Subcutaneous abdominal adipose tissue (tissue), 5 donors: ENCODE measurements around the gene TBX1.
"Not testable (repeated sequence)": the region's sequence is repeated elsewhere in the genome, so short reads cannot be mapped to it uniquely, and the experiment has no call there.

Experiments
- H3K27ac ChIP-seq: one replicate; pipeline ENCODE4 v1.7.0; 2013; ENCODE audit warnings: low read depth, mild to moderate bottlenecking, inconsistent platforms, low read length, moderate library complexity
- H3K27me3 ChIP-seq, 5 donors: one replicate each; pipeline ENCODE4 v1.7.0; 2013; ENCODE audit warnings: low read length in 5 of 5, inconsistent platforms in 1 of 5; ENCODE audit not compliant: control insufficient read depth in 5 of 5, insufficient read depth in 4 of 5
- H3K36me3 ChIP-seq, 5 donors: one replicate each; pipeline ENCODE4 v1.7.0; 2013; ENCODE audit warnings: low read length in 5 of 5; ENCODE audit not compliant: control insufficient read depth in 5 of 5, insufficient read depth in 5 of 5
- H3K4me1 ChIP-seq, 5 donors: one replicate each; pipeline ENCODE4 v1.7.0; 2013; ENCODE audit warnings: low read length in 5 of 5, mild to moderate bottlenecking in 3 of 5, moderate library complexity in 1 of 5; ENCODE audit not compliant: control insufficient read depth in 5 of 5, insufficient read depth in 5 of 5
- H3K4me3 ChIP-seq, 5 donors: one replicate each; pipeline ENCODE4 v1.7.0; 2013; ENCODE audit warnings: low read length in 5 of 5, low read depth in 1 of 5
- H3K9ac ChIP-seq, 5 donors: one replicate each; pipeline ENCODE4 v1.7.0; 2013; ENCODE audit warnings: low read length in 5 of 5, mild to moderate bottlenecking in 4 of 5, moderate library complexity in 3 of 5
- H3K9me3 ChIP-seq, 5 donors: one replicate each; pipeline ENCODE4 v1.7.0; 2013; ENCODE audit warnings: low read length in 5 of 5; ENCODE audit not compliant: control insufficient read depth in 5 of 5
- donor health status: healthy.
- donor health status: healthy.
- donor health status: healthy.
- donor health status: healthy.
- donor health status: healthy.

TBX1 gene

GRCh38 chr22:19772673-19773469 is 12.3 kb downstream of the TBX1 start:
- no peaks in the 10 kb centered on the region for H3K36me3 ChIP-seq
- no peak overlapping the region for H3K9ac ChIP-seq
- H3K4me1 ChIP-seq, result peaks cover 0 to 37% (median 25%) of the 10 kb centered on the region in 5 donors
- H3K27ac ChIP-seq, result no peak overlapping the region
- H3K9me3 ChIP-seq, result no peaks in the 10 kb centered on the region
- peaks cover 12 to 21% (median 15%) of the 10 kb centered on the region in 5 donors for H3K27me3 ChIP-seq
- H3K4me3 ChIP-seq, result no peak overlapping the region

GRCh38 chr22:19773470-19774040 is 13.0 kb downstream of the TBX1 start:
- Histone ChIP-seq H3K9ac (no peak overlapping the region), H3K9me3 (no peaks in the 10 kb centered on the region), H3K36me3 (no peaks in the 10 kb centered on the region), H3K27me3 (peaks cover 5 to 18% (median 10%) of the 10 kb centered on the region in 5 donors), H3K4me3 (no peak overlapping the region), H3K4me1 (peaks cover 0 to 31% (median 18%) of the 10 kb centered on the region in 5 donors), H3K27ac (no peak overlapping the region)

DNA sequence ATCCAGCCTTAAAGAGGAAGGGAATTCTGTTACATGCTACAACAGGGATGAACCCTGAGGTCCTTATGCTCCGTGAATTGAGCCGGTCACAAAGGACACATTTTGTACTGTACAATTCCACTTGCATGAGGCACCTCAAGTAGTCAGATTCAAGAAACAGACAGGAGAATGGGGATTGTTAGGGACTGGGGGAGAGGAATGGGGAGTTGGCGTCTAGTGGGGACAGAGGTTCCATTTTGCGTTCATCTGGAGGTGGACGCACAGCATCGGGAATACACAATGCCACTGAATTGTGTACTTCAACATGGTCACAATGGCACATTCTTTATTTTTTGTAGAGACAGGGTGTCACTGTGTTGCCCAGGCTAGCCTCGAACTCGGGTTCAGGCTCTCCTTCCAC is 14.1 kb downstream of the TBX1 start:
- Histone ChIP-seq H3K27ac (no peak overlapping the region), H3K4me3 (no peak overlapping the region), H3K27me3 (peaks cover 3 to 11% (median 10%) of the 10 kb centered on the region in 5 donors), H3K9ac (no peak overlapping the region), H3K9me3 (no peaks in the 10 kb centered on the region), H3K36me3 (no peaks in the 10 kb centered on the region), H3K4me1 (peaks cover 0 to 31% (median 17%) of the 10 kb centered on the region in 5 donors)

DNA sequence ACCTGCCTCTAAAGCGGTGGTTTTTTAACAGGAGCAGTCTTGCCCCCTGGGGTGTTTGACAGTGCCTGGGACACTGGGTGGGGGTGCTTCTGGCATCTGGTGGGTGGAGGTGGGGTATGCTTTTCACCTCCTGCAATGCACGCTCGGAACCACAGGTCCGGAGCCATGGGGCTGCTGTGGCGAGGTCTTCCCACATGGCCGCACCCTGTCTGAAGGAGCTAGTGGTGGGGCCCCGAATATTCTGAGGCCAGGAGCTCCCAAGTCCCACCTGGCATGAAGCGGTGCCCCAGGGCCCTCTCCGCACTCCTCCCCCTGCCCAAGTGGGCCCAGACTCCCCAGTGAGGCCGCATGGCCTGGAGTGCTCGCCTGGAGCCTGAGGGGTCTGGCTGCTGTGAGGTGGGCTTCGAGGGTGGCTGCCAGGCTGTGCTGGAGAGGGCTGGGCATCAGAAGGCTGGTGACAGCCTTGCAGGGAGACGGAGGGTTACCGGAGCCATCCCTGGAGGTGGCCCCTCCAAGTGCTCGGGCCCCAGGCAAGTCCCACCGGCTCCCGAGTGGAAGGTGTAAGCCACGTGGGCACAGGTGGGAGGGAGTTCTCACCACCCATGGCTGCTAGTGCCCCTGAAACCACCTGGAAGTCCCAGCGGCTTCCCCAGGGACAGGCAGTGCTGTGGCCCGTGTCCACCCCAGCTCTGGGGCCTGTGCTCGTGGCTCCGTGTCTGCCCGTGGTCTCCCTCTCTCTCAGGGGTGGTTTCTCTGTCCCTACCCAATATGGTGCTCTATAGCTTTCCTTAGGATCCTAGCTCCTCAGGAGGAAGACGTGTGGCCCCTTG is 15.1 kb downstream of the TBX1 start:
- Histone ChIP-seq H3K27me3 (peaks cover 0 to 9% (median 7%) of the 10 kb centered on the region in 5 donors), H3K4me1 (peaks cover 0 to 35% (median 17%) of the 10 kb centered on the region in 5 donors), H3K9ac (no peak overlapping the region), H3K27ac (no peak overlapping the region), H3K4me3 (no peak overlapping the region), H3K36me3 (no peaks in the 10 kb centered on the region), H3K9me3 (no peaks in the 10 kb centered on the region)

DNA sequence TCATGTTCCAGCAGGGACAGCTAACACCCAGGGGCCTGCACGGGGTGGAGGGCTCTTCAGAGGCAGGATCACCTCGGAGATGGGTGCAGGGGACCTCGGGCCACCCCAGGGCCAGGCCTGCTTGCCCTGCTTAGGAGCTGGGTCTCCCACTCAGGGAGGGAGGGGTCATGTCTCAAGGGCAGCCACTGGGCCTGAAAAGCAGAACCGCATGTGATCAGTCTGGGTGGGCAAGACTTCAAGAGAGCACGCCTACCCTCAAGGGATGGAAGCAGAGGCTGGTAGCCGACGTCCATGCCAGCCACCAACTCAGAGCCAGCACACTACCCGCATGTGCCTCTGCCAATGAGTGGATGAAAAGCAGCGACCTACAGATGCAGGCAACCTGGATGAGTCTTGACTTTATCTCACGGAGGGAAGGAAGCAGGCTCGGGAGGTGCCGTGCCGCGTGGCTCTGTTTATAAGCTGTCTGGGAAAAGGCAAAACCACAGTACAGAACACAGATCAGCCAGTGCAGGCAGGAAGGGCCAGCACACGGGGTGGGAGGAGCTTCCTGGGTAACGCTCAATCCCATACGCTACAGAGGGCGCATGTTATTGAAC is 16.0 kb downstream of the TBX1 start:
- Histone ChIP-seq H3K4me3 (peak overlapping the region in 1 of 5 donors; percentile 19), H3K9me3 (no peaks in the 10 kb centered on the region), H3K27me3 (peaks cover 0 to 7% (median 6%) of the 10 kb centered on the region in 5 donors), H3K9ac (no peak overlapping the region), H3K4me1 (peaks cover 0 to 35% (median 17%) of the 10 kb centered on the region in 5 donors), H3K27ac (no peak overlapping the region), H3K36me3 (no peaks in the 10 kb centered on the region)

GRCh38 chr22:19777192-19777591 is 16.6 kb downstream of the TBX1 start:
- not testable (repeated sequence) for H3K27me3 ChIP-seq

GRCh38 chr22:19779011-19779421 is 18.4 kb downstream of the TBX1 start:
- Histone ChIP-seq H3K4me1 (peaks cover 0 to 21% (median 3%) of the 10 kb centered on the region in 5 donors), H3K4me3 (no peak overlapping the region), H3K9me3 (no peaks in the 10 kb centered on the region), H3K9ac (no peak overlapping the region), H3K36me3 (no peaks in the 10 kb centered on the region), H3K27me3 (peaks cover 0 to 16% (median 7%) of the 10 kb centered on the region in 5 donors), H3K27ac (no peak overlapping the region)

More at GRCh38 chr22:19777192-19777591, 16.6 kb downstream of the TBX1 start:
- H3K9me3 ChIP-seq, H3K9ac ChIP-seq, H3K4me3 ChIP-seq, H3K36me3 ChIP-seq, H3K27ac ChIP-seq: not testable (repeated sequence)
- H3K4me1 ChIP-seq, result peaks cover 0 to 35% (median 17%) of the 10 kb centered on the region in 5 donors

DNA sequence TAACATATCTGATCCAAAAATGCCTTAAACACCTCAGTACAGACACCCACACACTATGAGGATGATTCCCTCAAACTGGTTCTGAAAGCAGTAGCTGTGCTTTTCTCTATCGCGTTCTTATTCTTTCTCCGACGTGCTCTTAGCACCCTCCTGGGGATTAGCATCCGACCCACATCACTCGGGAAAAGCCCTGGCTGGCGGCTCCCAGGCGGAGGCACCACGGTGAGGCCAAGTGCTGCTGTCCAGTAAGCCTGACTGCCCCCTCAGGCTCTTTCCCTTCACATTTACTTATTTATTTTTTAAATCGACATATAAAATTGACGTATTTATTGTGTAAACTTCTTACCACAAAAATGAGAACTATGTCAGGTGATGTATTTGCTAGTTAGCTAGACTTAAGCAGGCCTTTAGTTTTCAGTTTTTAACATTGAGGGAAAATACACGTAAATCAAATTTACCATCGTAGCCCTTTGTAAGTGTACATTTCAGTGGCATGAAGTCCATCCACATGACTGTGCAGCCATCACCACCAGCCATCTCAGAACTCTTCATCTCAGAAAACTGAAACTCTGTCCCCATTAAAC is 19.2 kb downstream of the TBX1 start:
- H3K27me3 ChIP-seq, result peaks cover 2 to 16% (median 7%) of the 10 kb centered on the region in 5 donors
- H3K9me3 ChIP-seq, result no peaks in the 10 kb centered on the region
- no peak overlapping the region for H3K4me3 ChIP-seq
- H3K36me3 ChIP-seq, result peaks cover 0 to 3% (median 0%) of the 10 kb centered on the region in 5 donors
- H3K4me1 ChIP-seq, result peaks cover 0 to 13% (median 0%) of the 10 kb centered on the region in 5 donors
- no peak overlapping the region for H3K9ac ChIP-seq
- H3K27ac ChIP-seq, result no peak overlapping the region

GRCh38 chr22:19782533-19782932 is 22.0 kb downstream of the TBX1 start:
- peaks cover 2 to 16% (median 7%) of the 10 kb centered on the region in 5 donors for H3K27me3 ChIP-seq
- H3K9ac ChIP-seq, result no peak overlapping the region
- H3K36me3 ChIP-seq, result peaks cover 0 to 8% (median 2%) of the 10 kb centered on the region in 5 donors
- H3K4me1 ChIP-seq, result peaks cover 0 to 4% (median 0%) of the 10 kb centered on the region in 5 donors
- H3K9me3 ChIP-seq, result no peaks in the 10 kb centered on the region
- H3K4me3 ChIP-seq, result no peak overlapping the region
- no peak overlapping the region for H3K27ac ChIP-seq
